Measurements from ENCODE around the gene CSKMT.

- TF ChIP-seq, protein P1, sequence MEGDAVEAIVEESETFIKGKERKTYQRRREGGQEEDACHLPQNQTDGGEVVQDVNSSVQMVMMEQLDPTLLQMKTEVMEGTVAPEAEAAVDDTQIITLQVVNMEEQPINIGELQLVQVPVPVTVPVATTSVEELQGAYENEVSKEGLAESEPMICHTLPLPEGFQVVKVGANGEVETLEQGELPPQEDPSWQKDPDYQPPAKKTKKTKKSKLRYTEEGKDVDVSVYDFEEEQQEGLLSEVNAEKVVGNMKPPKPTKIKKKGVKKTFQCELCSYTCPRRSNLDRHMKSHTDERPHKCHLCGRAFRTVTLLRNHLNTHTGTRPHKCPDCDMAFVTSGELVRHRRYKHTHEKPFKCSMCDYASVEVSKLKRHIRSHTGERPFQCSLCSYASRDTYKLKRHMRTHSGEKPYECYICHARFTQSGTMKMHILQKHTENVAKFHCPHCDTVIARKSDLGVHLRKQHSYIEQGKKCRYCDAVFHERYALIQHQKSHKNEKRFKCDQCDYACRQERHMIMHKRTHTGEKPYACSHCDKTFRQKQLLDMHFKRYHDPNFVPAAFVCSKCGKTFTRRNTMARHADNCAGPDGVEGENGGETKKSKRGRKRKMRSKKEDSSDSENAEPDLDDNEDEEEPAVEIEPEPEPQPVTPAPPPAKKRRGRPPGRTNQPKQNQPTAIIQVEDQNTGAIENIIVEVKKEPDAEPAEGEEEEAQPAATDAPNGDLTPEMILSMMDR (IDR thresholded peaks at IDR 0.05; ENCODE audit: low read length) = no peak
- no peak for TF ChIP-seq EZH2 (IDR thresholded peaks at IDR 0.05; ENCODE audit: borderline replicate concordance, low read length)
Measured at GRCh38 chr11:62621567-62622470, 43.3 kb upstream of the CSKMT start, which contains the start of gene B3GAT3.

Data from OCI-LY1 (cell line).